Forelimb muscle (tissue), 1 donor: ENCODE results near the gene TOP1. TPM values are rescaled to one million over a fixed set of nuclear protein-coding genes. Genes with fewer than 3 reads are reported as not detected.
"Not testable (repeated sequence)": the region's sequence is repeated elsewhere in the genome, so short reads cannot be mapped to it uniquely, and the experiment has no call there.

Experiments
- DNase-seq: peaks from one replicate; pipeline ENCODE4 v3.0.0-alpha.2; 2013; ENCODE audit warnings: low read depth
- polyA plus RNA-seq: library from polyadenylated mRNA; unstranded; fragments of 120-200 nt; gene quantifications from one replicate; pipeline ENCODE4 v1.2.1, GENCODE V29; 2013; ENCODE audit not compliant: insufficient read length

Gene TOP1
- polyA plus RNA-seq, 1 donor, result 49.6 TPM

GRCh38 chr20:41003936-41004294 is 24.7 kb upstream of the TOP1 start:
- not testable (repeated sequence) for DNase-seq

GRCh38 chr20:41004531-41005360 is 23.9 kb upstream of the TOP1 start:
- no peak for DNase-seq

- DNase-seq, result no peak
These were observed 23.3 kb upstream of the TOP1 start for GRCh38 chr20:41005361-41005729.

GRCh38 chr20:41006126-41006935 is 22.3 kb upstream of the TOP1 start:
- no peak for DNase-seq

- no peak for DNase-seq
These were observed 21.6 kb upstream of the TOP1 start for GRCh38 chr20:41006936-41007474.

- DNase-seq, result no peak
These were observed 21.1 kb upstream of the TOP1 start for GRCh38 chr20:41007481-41007880.

- no peak for DNase-seq
These were observed 18.7 kb upstream of the TOP1 start for GRCh38 chr20:41009946-41010345.

GRCh38 chr20:41011551-41012067 is 17.0 kb upstream of the TOP1 start:
- DNase-seq, result no peak

GRCh38 chr20:41014561-41015088 is 14.0 kb upstream of the TOP1 start:
- DNase-seq, result no peak

- no peak for DNase-seq
These were observed 11.1 kb upstream of the TOP1 start for GRCh38 chr20:41017448-41018042.

- DNase-seq, result no peak
These were observed 10.5 kb upstream of the TOP1 start for GRCh38 chr20:41018153-41018552.

GRCh38 chr20:41023549-41023948 is 5.1 kb upstream of the TOP1 start:
- DNase-seq, result no peak

- DNase-seq, result no peak
These were observed 1.3 kb upstream of the TOP1 start for GRCh38 chr20:41027366-41027765.

- no peak for DNase-seq
These were observed 707 bp upstream of the TOP1 start for GRCh38 chr20:41027872-41028358.

GRCh38 chr20:41029150-41029901 is 704 bp downstream of the TOP1 start:
- no peak for DNase-seq

- no peak for DNase-seq
These were observed 1.4 kb downstream of the TOP1 start for GRCh38 chr20:41030061-41030460.

GRCh38 chr20:41030531-41031242 is 2.1 kb downstream of the TOP1 start:
- DNase-seq, result no peak

- DNase-seq, result no peak
These were observed 2.6 kb downstream of the TOP1 start for GRCh38 chr20:41031243-41031619.

GRCh38 chr20:41032271-41032670 is 3.6 kb downstream of the TOP1 start:
- no peak for DNase-seq

GRCh38 chr20:41034239-41034638 is 5.6 kb downstream of the TOP1 start:
- no peak for DNase-seq
